HG03039 (cell line): ENCODE data around the gene C2orf92.
A peak's percentile ranks its signal among the peaks of the same experiment; 100 is the strongest.
"Not testable (repeated sequence)": the region's sequence is repeated elsewhere in the genome, so short reads cannot be mapped to it uniquely, and the experiment has no call there.

ENCODE experiments used
- ATAC-seq: cut with Tn5 transposase; IDR thresholded peaks from one replicate; pipeline ENCODE4 v1.9.1; 2021; ENCODE audit warnings: mild to moderate bottlenecking, moderate library complexity; ENCODE audit not compliant: unreplicated experiment

The C2orf92 gene

GRCh38 chr2:97659256-97660043 lies 10.1 kb upstream of the C2orf92 start:
- ATAC-seq, result no peak

GRCh38 chr2:97660044-97660774 lies 9.3 kb upstream of the C2orf92 start:
- ATAC-seq, result no peak

GRCh38 chr2:97660775-97661389 lies 8.6 kb upstream of the C2orf92 start:
- no peak for ATAC-seq

GRCh38 chr2:97661927-97662326 lies 7.6 kb upstream of the C2orf92 start:
- ATAC-seq, result no peak

GRCh38 chr2:97662386-97662894 lies 7.1 kb upstream of the C2orf92 start:
- ATAC-seq, result no peak

GRCh38 chr2:97662895-97663625 lies 6.5 kb upstream of the C2orf92 start:
- ATAC-seq, result peak; percentile 35

GRCh38 chr2:97663626-97663961 lies 5.9 kb upstream of the C2orf92 start:
- ATAC-seq, result no peak

GRCh38 chr2:97663962-97664635 lies 5.4 kb upstream of the C2orf92 start, which contains the start of gene ACTR1B:
Gene ACTR1B, minus strand, starts transcription at chr2:97664044. Its CDS starts 154 bp downstream, at chr2:97663890.
- ATAC-seq, result peak; percentile 86

GRCh38 chr2:97664636-97664970 lies 4.9 kb upstream of the C2orf92 start:
- no peak for ATAC-seq

GRCh38 chr2:97670471-97670870 lies 958 bp downstream of the C2orf92 start:
- no peak for ATAC-seq

GRCh38 chr2:97671526-97671925 lies 2.0 kb downstream of the C2orf92 start:
- ATAC-seq, result no peak

GRCh38 chr2:97672606-97673140 lies 3.2 kb downstream of the C2orf92 start:
- not testable (repeated sequence) for ATAC-seq

- ATAC-seq, result no peak
Measured at GRCh38 chr2:97673182-97673914, 3.8 kb downstream of the C2orf92 start.

GRCh38 chr2:97673915-97674283 lies 4.4 kb downstream of the C2orf92 start:
- no peak for ATAC-seq

- no peak for ATAC-seq
Measured at GRCh38 chr2:97675430-97676113, 6.1 kb downstream of the C2orf92 start.

GRCh38 chr2:97676620-97677019 lies 7.1 kb downstream of the C2orf92 start:
- no peak for ATAC-seq

- ATAC-seq, result no peak
Measured at GRCh38 chr2:97677480-97677879, 8.0 kb downstream of the C2orf92 start.

- ATAC-seq, result no peak
Measured at GRCh38 chr2:97678298-97678697, 8.8 kb downstream of the C2orf92 start.

- not testable (repeated sequence) for ATAC-seq
Measured at GRCh38 chr2:97687235-97687634, 17.7 kb downstream of the C2orf92 start.
